HepG2 (cell line): Measurements from ENCODE around the gene PARP1. TPM values are rescaled to one million over a fixed set of nuclear protein-coding genes. Genes with fewer than 3 reads are reported as not detected.
A peak's percentile ranks its signal among the peaks of the same experiment; 100 is the strongest.

ENCODE experiments used
- AFF4 ChIP-seq: sonication (generic); formaldehyde crosslinking; IDR thresholded peaks from 2 replicates; pipeline ENCODE4 v1.4.0; 2020; ENCODE audit warnings: missing genetic modification reagents
- HNF1A ChIP-seq, 2 experiments: sonication (generic) in 1 of 2; formaldehyde crosslinking in 1 of 2; IDR thresholded peaks; 2 replicates each; pipeline versions ENCODE4 v1.4.0 to v1.6.1; 2016 to 2020; ENCODE audit warnings: borderline replicate concordance in 1 of 2, low read depth in 1 of 2, mild to moderate bottlenecking in 1 of 2, missing genetic modification reagents in 1 of 2
- JUNB ChIP-seq: sonication (generic); formaldehyde crosslinking; IDR thresholded peaks from 2 replicates; pipeline ENCODE4 v1.8.0; 2022; ENCODE audit warnings: missing genetic modification reagents, mild to moderate bottlenecking, borderline replicate concordance
- KDM3A ChIP-seq: IDR thresholded peaks from 2 replicates; pipeline ENCODE4 v1.6.1; 2018; ENCODE audit warnings: low read depth, missing compliant biosample characterization
- MXI1 ChIP-seq: IDR thresholded peaks from 3 replicates; pipeline ENCODE4 v1.6.1; 2012; ENCODE audit warnings: low read depth, low read length, inconsistent platforms, borderline replicate concordance
- PAXIP1 ChIP-seq: sonication (generic); formaldehyde crosslinking; conservative IDR thresholded peaks from 2 replicates; pipeline ENCODE4 v1.4.0; 2020; ENCODE audit warnings: mild to moderate bottlenecking, missing genetic modification reagents, moderate library complexity
- RARA ChIP-seq: IDR thresholded peaks from 2 replicates; pipeline ENCODE4 v1.6.1; 2016; ENCODE audit warnings: missing genetic modification reagents, missing compliant biosample characterization
- RCOR2 ChIP-seq: IDR thresholded peaks from 2 replicates; pipeline ENCODE4 v1.6.1; 2016; ENCODE audit warnings: missing biosample characterization, missing genetic modification reagents
- XBP1 ChIP-seq: sonication (generic); formaldehyde crosslinking; IDR thresholded peaks from 2 replicates; pipeline ENCODE4 v1.5.0; 2020; ENCODE audit warnings: missing genetic modification reagents
- ZMYM2 ChIP-seq: sonication (generic); formaldehyde crosslinking; IDR thresholded peaks from 2 replicates; pipeline ENCODE4 v1.8.0; 2022; ENCODE audit warnings: mild to moderate bottlenecking, missing genetic modification reagents
- ZNF460 ChIP-seq: sonication (generic); formaldehyde crosslinking; IDR thresholded peaks from 2 replicates; pipeline ENCODE4 v1.5.1; 2020; ENCODE audit warnings: missing genetic modification reagents, mild to moderate bottlenecking, borderline replicate concordance
- polyA plus RNA-seq, 8 experiments: library from polyadenylated mRNA; depleted of rRNA in 3 of 8; stranded (reverse) in 7 of 8; unstranded in 1 of 8; fragments of >200 nt; fragmentation: Illumina TruSeq in 4 of 8; extraction: Trizol in 4 of 8; gene quantifications; 2 replicates each; pipeline versions ENCODE4 v1.2.1 to v1.2.3, GENCODE V29; 2011 to 2016; ENCODE audit warnings: low read depth in 4 of 8, missing spikeins in 1 of 8, mixed read lengths in 1 of 8; ENCODE audit not compliant: insufficient read depth in 1 of 8
- total RNA-seq, 5 experiments: library from RNA; depleted of rRNA; stranded (reverse); fragments of >200 nt; fragmentation: Illumina TruSeq; extraction: Trizol; gene quantifications; 2 replicates each; pipeline ENCODE4 v1.2.3, GENCODE V29; 2016; ENCODE audit warnings: low read depth in 1 of 5
- TF ChIP-seq, protein P1 (sequence below): sonication (generic); formaldehyde crosslinking; IDR thresholded peaks from 2 replicates; pipeline ENCODE4 v1.5.0; 2020; ENCODE audit warnings: mild to moderate bottlenecking, missing genetic modification reagents, borderline replicate concordance

PARP1 gene
- total and polyA plus RNA-seq, 2 of the 13 experiments (the other 11 are each of a cell fraction or from before 2014, with no cell fraction given): 50.1 to 85.2 TPM

DNA sequence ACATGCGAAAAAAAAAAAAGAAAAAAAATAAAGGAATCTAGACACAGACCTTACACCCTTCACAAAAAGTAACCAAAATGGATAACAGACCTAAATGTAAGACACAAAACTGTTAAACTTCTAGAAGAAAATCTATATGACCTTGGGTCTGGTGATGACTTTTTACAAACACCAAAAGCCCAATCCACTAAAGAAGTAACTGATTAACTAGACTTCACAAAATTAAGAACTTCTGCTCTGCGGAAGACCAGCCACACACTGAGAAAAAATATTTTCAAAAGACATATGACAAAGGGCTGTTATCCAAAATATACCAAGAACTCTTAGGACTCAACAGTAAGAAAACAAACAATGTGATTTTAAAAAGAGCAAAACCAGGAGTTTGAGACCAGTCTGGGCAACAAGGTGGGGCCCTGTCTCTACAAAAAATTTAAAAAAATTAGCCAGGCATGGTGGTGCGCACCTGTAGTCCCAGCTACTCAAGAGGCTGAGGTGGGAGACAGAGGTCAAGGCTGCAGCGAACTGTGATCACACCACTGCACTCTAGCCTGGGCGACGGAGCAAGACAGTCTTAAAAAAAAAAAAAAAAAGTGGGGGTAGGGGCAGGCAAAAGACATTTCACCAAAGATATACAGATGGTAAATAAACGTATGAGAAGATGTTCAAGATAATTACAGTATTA lies 9.8 kb downstream of the PARP1 start (continued):
- no peak for TF ChIP-seq AFF4 (CRISPR knock-in tag)
- no peak for TF ChIP-seq KDM3A (CRISPR knock-in tag)
- TF ChIP-seq ZMYM2 (CRISPR knock-in tag): no peak
- peak; percentile 44 for TF ChIP-seq HNF1A (IDR thresholded peaks at IDR 0.05; ENCODE audit: low read depth)
- TF ChIP-seq HNF1A (CRISPR knock-in tag; IDR thresholded peaks at IDR 0.05; ENCODE audit: borderline replicate concordance): no peak
- no peak for TF ChIP-seq XBP1 (CRISPR knock-in tag)
- TF ChIP-seq PAXIP1 (CRISPR knock-in tag): peak; percentile 73
- no peak for TF ChIP-seq RCOR2 (CRISPR knock-in tag)
- TF ChIP-seq JUNB: no peak
- TF ChIP-seq MXI1: no peak
- TF ChIP-seq ZNF460 (CRISPR knock-in tag): peak; percentile 87; the same call in 1 of the 2 replicates
- TF ChIP-seq RARA (CRISPR knock-in tag): 0 out of 2 replicates have a peak, but pooled peaks have one; percentile 16
- TF ChIP-seq, protein P1, sequence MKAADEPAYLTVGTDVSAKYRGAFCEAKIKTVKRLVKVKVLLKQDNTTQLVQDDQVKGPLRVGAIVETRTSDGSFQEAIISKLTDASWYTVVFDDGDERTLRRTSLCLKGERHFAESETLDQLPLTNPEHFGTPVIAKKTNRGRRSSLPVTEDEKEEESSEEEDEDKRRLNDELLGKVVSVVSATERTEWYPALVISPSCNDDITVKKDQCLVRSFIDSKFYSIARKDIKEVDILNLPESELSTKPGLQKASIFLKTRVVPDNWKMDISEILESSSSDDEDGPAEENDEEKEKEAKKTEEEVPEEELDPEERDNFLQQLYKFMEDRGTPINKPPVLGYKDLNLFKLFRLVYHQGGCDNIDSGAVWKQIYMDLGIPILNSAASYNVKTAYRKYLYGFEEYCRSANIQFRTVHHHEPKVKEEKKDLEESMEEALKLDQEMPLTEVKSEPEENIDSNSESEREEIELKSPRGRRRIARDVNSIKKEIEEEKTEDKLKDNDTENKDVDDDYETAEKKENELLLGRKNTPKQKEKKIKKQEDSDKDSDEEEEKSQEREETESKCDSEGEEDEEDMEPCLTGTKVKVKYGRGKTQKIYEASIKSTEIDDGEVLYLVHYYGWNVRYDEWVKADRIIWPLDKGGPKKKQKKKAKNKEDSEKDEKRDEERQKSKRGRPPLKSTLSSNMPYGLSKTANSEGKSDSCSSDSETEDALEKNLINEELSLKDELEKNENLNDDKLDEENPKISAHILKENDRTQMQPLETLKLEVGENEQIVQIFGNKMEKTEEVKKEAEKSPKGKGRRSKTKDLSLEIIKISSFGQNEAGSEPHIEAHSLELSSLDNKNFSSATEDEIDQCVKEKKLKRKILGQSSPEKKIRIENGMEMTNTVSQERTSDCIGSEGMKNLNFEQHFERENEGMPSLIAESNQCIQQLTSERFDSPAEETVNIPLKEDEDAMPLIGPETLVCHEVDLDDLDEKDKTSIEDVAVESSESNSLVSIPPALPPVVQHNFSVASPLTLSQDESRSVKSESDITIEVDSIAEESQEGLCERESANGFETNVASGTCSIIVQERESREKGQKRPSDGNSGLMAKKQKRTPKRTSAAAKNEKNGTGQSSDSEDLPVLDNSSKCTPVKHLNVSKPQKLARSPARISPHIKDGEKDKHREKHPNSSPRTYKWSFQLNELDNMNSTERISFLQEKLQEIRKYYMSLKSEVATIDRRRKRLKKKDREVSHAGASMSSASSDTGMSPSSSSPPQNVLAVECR (CRISPR knock-in tag): 0 out of 2 replicates have a peak, but pooled peaks have one; percentile 5
